ENCODE data around the gene MRGPRX4.

GRCh38 chr11:18203723-18204122, 31.1 kb downstream of the MRGPRX4 start:
- TF ChIP-seq, protein P1, sequence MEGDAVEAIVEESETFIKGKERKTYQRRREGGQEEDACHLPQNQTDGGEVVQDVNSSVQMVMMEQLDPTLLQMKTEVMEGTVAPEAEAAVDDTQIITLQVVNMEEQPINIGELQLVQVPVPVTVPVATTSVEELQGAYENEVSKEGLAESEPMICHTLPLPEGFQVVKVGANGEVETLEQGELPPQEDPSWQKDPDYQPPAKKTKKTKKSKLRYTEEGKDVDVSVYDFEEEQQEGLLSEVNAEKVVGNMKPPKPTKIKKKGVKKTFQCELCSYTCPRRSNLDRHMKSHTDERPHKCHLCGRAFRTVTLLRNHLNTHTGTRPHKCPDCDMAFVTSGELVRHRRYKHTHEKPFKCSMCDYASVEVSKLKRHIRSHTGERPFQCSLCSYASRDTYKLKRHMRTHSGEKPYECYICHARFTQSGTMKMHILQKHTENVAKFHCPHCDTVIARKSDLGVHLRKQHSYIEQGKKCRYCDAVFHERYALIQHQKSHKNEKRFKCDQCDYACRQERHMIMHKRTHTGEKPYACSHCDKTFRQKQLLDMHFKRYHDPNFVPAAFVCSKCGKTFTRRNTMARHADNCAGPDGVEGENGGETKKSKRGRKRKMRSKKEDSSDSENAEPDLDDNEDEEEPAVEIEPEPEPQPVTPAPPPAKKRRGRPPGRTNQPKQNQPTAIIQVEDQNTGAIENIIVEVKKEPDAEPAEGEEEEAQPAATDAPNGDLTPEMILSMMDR (IDR thresholded peaks at IDR 0.05 in 8 of 11, conservative IDR thresholded peaks at IDR 0.05 in 3 of 11) = peak in 5 of 11 experiments; percentile 17 to 48 (median 32)
- TF ChIP-seq POLR2AphosphoS5 (IDR thresholded peaks at IDR 0.05) (no peak), POLR2A (IDR thresholded peaks at IDR 0.05) (no peak)

Measured in spleen (tissue), 7 donors.